Esophagus squamous epithelium (tissue), 4 donors: ENCODE results near the gene ANKS1B.

Experiments
- POLR2A ChIP-seq, 4 donors: fragments of 450-650 bp; IDR thresholded peaks; one replicate each; pipeline ENCODE4 v1.6.1; 2017; ENCODE audit warnings: antibody characterized with exemption in 4 of 4, mild to moderate bottlenecking in 4 of 4, moderate library complexity in 3 of 4
- TF ChIP-seq, protein P1 (sequence below), 6 experiments: fragments of 450-650 bp in 4 of 6; fragments of 200-600 bp in 2 of 6; sonication (generic) in 2 of 6; IDR thresholded peaks; one replicate each; pipeline ENCODE4 v1.5.1; 2016 to 2019; ENCODE audit warnings: antibody characterized with exemption in 6 of 6, mild to moderate bottlenecking in 4 of 6, moderate library complexity in 4 of 6

DNA sequence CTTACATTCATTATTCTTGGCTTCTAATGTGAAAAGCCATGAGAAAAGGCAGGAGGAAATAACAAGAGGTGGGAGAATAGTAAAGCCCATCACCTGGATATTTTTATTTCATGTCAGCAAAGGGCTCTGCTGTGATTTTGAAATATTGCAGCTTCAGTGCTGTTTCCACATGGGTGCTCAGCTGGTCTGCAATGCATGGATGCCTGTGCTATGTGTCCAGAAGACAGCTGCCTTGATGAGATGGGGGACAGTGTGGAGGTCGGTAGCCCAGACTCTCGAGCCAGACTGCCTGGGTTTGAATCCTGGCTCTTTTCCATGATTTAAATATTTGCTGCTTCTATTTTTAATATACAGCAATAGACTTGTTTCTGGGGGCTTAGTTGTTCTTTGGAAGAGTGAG is 814.7 kb downstream of the ANKS1B start:
- TF ChIP-seq, protein P1, sequence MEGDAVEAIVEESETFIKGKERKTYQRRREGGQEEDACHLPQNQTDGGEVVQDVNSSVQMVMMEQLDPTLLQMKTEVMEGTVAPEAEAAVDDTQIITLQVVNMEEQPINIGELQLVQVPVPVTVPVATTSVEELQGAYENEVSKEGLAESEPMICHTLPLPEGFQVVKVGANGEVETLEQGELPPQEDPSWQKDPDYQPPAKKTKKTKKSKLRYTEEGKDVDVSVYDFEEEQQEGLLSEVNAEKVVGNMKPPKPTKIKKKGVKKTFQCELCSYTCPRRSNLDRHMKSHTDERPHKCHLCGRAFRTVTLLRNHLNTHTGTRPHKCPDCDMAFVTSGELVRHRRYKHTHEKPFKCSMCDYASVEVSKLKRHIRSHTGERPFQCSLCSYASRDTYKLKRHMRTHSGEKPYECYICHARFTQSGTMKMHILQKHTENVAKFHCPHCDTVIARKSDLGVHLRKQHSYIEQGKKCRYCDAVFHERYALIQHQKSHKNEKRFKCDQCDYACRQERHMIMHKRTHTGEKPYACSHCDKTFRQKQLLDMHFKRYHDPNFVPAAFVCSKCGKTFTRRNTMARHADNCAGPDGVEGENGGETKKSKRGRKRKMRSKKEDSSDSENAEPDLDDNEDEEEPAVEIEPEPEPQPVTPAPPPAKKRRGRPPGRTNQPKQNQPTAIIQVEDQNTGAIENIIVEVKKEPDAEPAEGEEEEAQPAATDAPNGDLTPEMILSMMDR (IDR thresholded peaks at IDR 0.05): no peak
- TF ChIP-seq POLR2A (IDR thresholded peaks at IDR 0.05): no peak
